Keratinocyte (primary cell): Measurements from ENCODE around the gene TRIM47. TPM values are rescaled to one million over a fixed set of nuclear protein-coding genes. Genes with fewer than 3 reads are reported as not detected.

Experiments used
- DNase-seq: peaks from one replicate; pipeline ENCODE4 v3.0.0-alpha.2; 2011; ENCODE audit warnings: low read depth, missing footprints, low spot score
- FAIRE-seq: peaks from 2 replicates; lab custom pipeline; 2011; peaks lifted over from hg19 to GRCh38; lab: Jason Lieb, UNC
- H2AFZ ChIP-seq: 2 replicates; pipeline ENCODE4 v1.6.0; 2012; ENCODE audit warnings: low read length, control low read depth, inconsistent platforms; ENCODE audit not compliant: control insufficient read depth
- H3K27ac ChIP-seq: 2 replicates; pipeline ENCODE4 v1.5.1; 2011; ENCODE audit warnings: low read length; ENCODE audit not compliant: control insufficient read depth, insufficient read depth
- H3K27me3 ChIP-seq: 3 replicates; pipeline ENCODE4 v1.6.0; 2011; ENCODE audit warnings: low read length; ENCODE audit not compliant: control insufficient read depth, insufficient read depth; ENCODE audit errors: extremely low read depth
- H3K36me3 ChIP-seq, 2 experiments: 2 replicates in 1 of 2; 3 replicates in 1 of 2; pipeline ENCODE4 v1.5.1; 2011; ENCODE audit warnings: low read length in 2 of 2, mild to moderate bottlenecking in 1 of 2; ENCODE audit not compliant: control insufficient read depth in 2 of 2, insufficient read depth in 2 of 2; ENCODE audit errors: extremely low read depth in 1 of 2
- H3K4me1 ChIP-seq: 3 replicates; pipeline ENCODE4 v1.5.1; 2011; ENCODE audit warnings: low read length; ENCODE audit not compliant: control insufficient read depth, insufficient read depth; ENCODE audit errors: extremely low read depth
- H3K4me2 ChIP-seq: 3 replicates; pipeline ENCODE4 v1.6.0; 2011; ENCODE audit warnings: low read depth, low read length; ENCODE audit not compliant: control insufficient read depth, insufficient read depth; ENCODE audit errors: extremely low read depth
- H3K4me3 ChIP-seq, 3 experiments: fragments of 200-600 bp in 1 of 3; sonication (generic) in 1 of 3; 2 replicates in 2 of 3; 3 replicates in 1 of 3; pipeline ENCODE4 v1.5.1; 2011 to 2016; ENCODE audit warnings: low read length in 3 of 3, mild to moderate bottlenecking in 3 of 3, control low read depth in 2 of 3, inconsistent platforms in 1 of 3, low read depth in 1 of 3, mixed read lengths in 1 of 3, mixed run types in 1 of 3, moderate library complexity in 1 of 3; ENCODE audit not compliant: control insufficient read depth in 2 of 3, insufficient read depth in 2 of 3; ENCODE audit errors: extremely low read depth in 1 of 3
- H3K79me2 ChIP-seq: 2 replicates; pipeline ENCODE4 v1.6.0; 2012; ENCODE audit warnings: low read length; ENCODE audit not compliant: control insufficient read depth, insufficient read depth
- H3K9ac ChIP-seq: 3 replicates; pipeline ENCODE4 v1.6.0; 2011; ENCODE audit warnings: low read length; ENCODE audit not compliant: control insufficient read depth, insufficient read depth; ENCODE audit errors: extremely low read depth
- H3K9me1 ChIP-seq: 3 replicates; pipeline ENCODE4 v1.6.0; 2011; ENCODE audit warnings: low read length; ENCODE audit not compliant: control insufficient read depth, insufficient read depth; ENCODE audit errors: extremely low read depth
- H3K9me3 ChIP-seq: 2 replicates; pipeline ENCODE4 v1.5.1; 2012; ENCODE audit warnings: low read depth, low read length; ENCODE audit not compliant: control insufficient read depth
- H4K20me1 ChIP-seq: 3 replicates; pipeline ENCODE4 v1.6.0; 2011; ENCODE audit warnings: low read length; ENCODE audit not compliant: control insufficient read depth, insufficient read depth; ENCODE audit errors: extremely low read depth
- CTCF ChIP-seq, 3 experiments: IDR thresholded peaks in 1 of 3; conservative IDR thresholded peaks in 1 of 3; optimal IDR thresholded peaks in 1 of 3; 2 replicates in 2 of 3; 3 replicates in 1 of 3; pipeline versions ENCODE3 to v1.5.1; 2011; ENCODE audit warnings: low read length in 3 of 3, mild to moderate bottlenecking in 3 of 3, moderate library complexity in 2 of 3, control low read depth in 1 of 3, inconsistent platforms in 1 of 3; ENCODE audit not compliant: insufficient read depth in 2 of 3; ENCODE audit errors: extremely low read depth in 1 of 3
- EZH2 ChIP-seq: IDR thresholded peaks from one replicate; pipeline ENCODE4 v1.6.1; 2012; ENCODE audit warnings: inconsistent platforms, mild to moderate bottlenecking, low read length, moderate library complexity
- dilution Hi-C: fragments of 300-500 bp; cut with MboI; formaldehyde crosslinking; loops from one replicate; pipeline ENCODE4 v1.7.0; 2020; ENCODE audit warnings: low sequenced_read_pairs; ENCODE audit not compliant: extremely low pct_ligation_motif_present
- polyA plus RNA-seq, 5 experiments: library from polyadenylated mRNA; depleted of rRNA in 3 of 5; stranded (reverse) in 3 of 5; stranded (forward) in 1 of 5; unstranded in 1 of 5; fragments of >200 nt; gene quantifications; 1 replicate in 1 of 5; 2 replicates in 3 of 5; 3 replicates in 1 of 5; pipeline versions ENCODE4 v1.2.1 to v1.2.3, GENCODE V29; 2011 to 2012; ENCODE audit warnings: missing spikeins in 2 of 5, low read depth in 1 of 5, low replicate concordance in 1 of 5

TRIM47 gene
- polyA plus RNA-seq, 1 donor (not counting 4 experiments of a cell fraction or from before 2014, with no cell fraction given) = 9.4 TPM

- Histone ChIP-seq H3K27ac (no peak overlapping the region), H3K9me1 (no peaks in the 10 kb centered on the region), H3K27me3 (no peaks in the 10 kb centered on the region), H3K4me2 (no peak overlapping the region), H4K20me1 (no peaks in the 10 kb centered on the region), H3K9ac (no peak overlapping the region), H3K9me3 (no peaks in the 10 kb centered on the region), H3K4me3 (no peak overlapping the region), H3K36me3 (peaks cover 24 to 37% of the 10 kb centered on the region in 2 experiments), H2AFZ (no peak overlapping the region), H3K79me2 (peaks cover 15% of the 10 kb centered on the region), H3K4me1 (peaks cover 16% of the 10 kb centered on the region)
- no peak for TF ChIP-seq EZH2
- TF ChIP-seq CTCF (optimal IDR thresholded peaks at IDR 0.05 in 1 of 3, IDR thresholded peaks at IDR 0.05 in 1 of 3, conservative IDR thresholded peaks at IDR 0.05 in 1 of 3; ENCODE audit: extremely low read depth in 1 of 3, insufficient read depth in 2 of 3, low read length in 3 of 3) = no peak
- DNase-seq (no peak), FAIRE-seq (no peak)
- dilution Hi-C loops = no loop called here
These were observed 27.3 kb downstream of the TRIM47 start for GRCh38 chr17:75850928-75851692.

- Histone ChIP-seq H3K27me3 (no peaks in the 10 kb centered on the region), H3K4me1 (peaks cover 28% of the 10 kb centered on the region), H4K20me1 (no peaks in the 10 kb centered on the region), H3K9ac (no peak overlapping the region), H3K27ac (no peak overlapping the region), H3K79me2 (peaks cover 14% of the 10 kb centered on the region), H2AFZ (no peak overlapping the region), H3K4me3 (no peak overlapping the region), H3K36me3 (peaks cover 24 to 37% of the 10 kb centered on the region in 2 experiments), H3K9me3 (no peaks in the 10 kb centered on the region), H3K4me2 (no peak overlapping the region), H3K9me1 (no peaks in the 10 kb centered on the region)
- FAIRE-seq (no peak), DNase-seq (no peak)
- dilution Hi-C loops = no loop called here
- TF ChIP-seq CTCF (optimal IDR thresholded peaks at IDR 0.05 in 1 of 3, IDR thresholded peaks at IDR 0.05 in 1 of 3, conservative IDR thresholded peaks at IDR 0.05 in 1 of 3; ENCODE audit: extremely low read depth in 1 of 3, insufficient read depth in 2 of 3, low read length in 3 of 3) (no peak), EZH2 (no peak)
These were observed 28.7 kb downstream of the TRIM47 start for GRCh38 chr17:75849724-75850123.
